B cell (primary cell): ENCODE results near the gene CDCA8.

Source experiments
- CTCF ChIP-seq: fragments of 200-600 bp; IDR thresholded peaks from one replicate; pipeline ENCODE4 v1.8.0; 2022; ENCODE audit warnings: antibody characterized with exemption, mild to moderate bottlenecking
- EZH2 ChIP-seq: IDR thresholded peaks from 2 replicates; pipeline ENCODE4 v1.6.1; 2012; ENCODE audit warnings: borderline replicate concordance, low read depth, mild to moderate bottlenecking, moderate library complexity, low read length; ENCODE audit not compliant: insufficient read depth, poor library complexity, severe bottlenecking

- TF ChIP-seq CTCF (no peak), EZH2 (no peak)
Observed at GRCh38 chr1:37704966-37705365, 12.7 kb downstream of the CDCA8 start.
